ENCODE results near the gene RGS11.
"Not testable (repeated sequence)": the region's sequence is repeated elsewhere in the genome, so short reads cannot be mapped to it uniquely, and the experiment has no call there.

Gene RGS11

DNA sequence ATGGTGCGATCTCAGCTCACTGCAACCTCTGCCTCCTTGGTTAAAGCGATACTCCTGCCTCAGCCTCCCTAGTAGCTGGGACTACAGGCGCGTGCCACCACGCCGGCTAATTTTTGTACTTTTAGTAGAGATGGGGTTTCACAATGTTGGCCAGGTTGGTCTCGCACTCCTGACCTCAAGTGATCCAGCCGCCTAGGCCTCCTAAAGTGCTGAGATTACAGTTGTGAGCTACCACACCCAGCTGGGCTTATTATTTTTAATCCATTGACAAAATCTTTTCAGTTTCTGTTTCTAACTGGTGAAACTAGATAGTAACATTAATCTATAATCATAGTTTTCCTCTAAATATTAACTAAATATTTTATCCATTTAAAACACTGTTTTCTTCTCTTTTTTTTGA lies 35.2 kb downstream of the RGS11 start:
- DNase-seq (ENCODE audit: insufficient read length, low spot score) (no peak), FAIRE-seq (no peak)
- TF ChIP-seq TAF1 (IDR thresholded peaks at IDR 0.05; ENCODE audit: low read depth, low read length), result no peak
- no peak for TF ChIP-seq PAX5 (IDR thresholded peaks at IDR 0.05; ENCODE audit: insufficient read depth, low read length, severe bottlenecking)
- TF ChIP-seq POLR2A (IDR thresholded peaks at IDR 0.05; ENCODE audit: low read depth, low read length), result no peak
- no peak for TF ChIP-seq POU2F2 (IDR thresholded peaks at IDR 0.05; ENCODE audit: low read depth, low read length)
- no peak for TF ChIP-seq SPI1 (IDR thresholded peaks at IDR 0.05; ENCODE audit: low read depth, low read length)
- no peak for TF ChIP-seq POLR2AphosphoS5 (IDR thresholded peaks at IDR 0.05; ENCODE audit: low read depth, low read length)

- FAIRE-seq (peak; percentile 66), DNase-seq (ENCODE audit: insufficient read length, low spot score) (no peak)
- TF ChIP-seq POLR2A (IDR thresholded peaks at IDR 0.05; ENCODE audit: low read depth, low read length) (no peak), TAF1 (IDR thresholded peaks at IDR 0.05; ENCODE audit: low read depth, low read length) (no peak), POU2F2 (IDR thresholded peaks at IDR 0.05; ENCODE audit: low read depth, low read length) (no peak), PAX5 (IDR thresholded peaks at IDR 0.05; ENCODE audit: insufficient read depth, low read length, severe bottlenecking) (no peak), POLR2AphosphoS5 (IDR thresholded peaks at IDR 0.05; ENCODE audit: low read depth, low read length) (no peak), SPI1 (IDR thresholded peaks at IDR 0.05; ENCODE audit: low read depth, low read length) (no peak)
These were observed 35.8 kb downstream of the RGS11 start for GRCh38 chr16:239948-240277.

DNA sequence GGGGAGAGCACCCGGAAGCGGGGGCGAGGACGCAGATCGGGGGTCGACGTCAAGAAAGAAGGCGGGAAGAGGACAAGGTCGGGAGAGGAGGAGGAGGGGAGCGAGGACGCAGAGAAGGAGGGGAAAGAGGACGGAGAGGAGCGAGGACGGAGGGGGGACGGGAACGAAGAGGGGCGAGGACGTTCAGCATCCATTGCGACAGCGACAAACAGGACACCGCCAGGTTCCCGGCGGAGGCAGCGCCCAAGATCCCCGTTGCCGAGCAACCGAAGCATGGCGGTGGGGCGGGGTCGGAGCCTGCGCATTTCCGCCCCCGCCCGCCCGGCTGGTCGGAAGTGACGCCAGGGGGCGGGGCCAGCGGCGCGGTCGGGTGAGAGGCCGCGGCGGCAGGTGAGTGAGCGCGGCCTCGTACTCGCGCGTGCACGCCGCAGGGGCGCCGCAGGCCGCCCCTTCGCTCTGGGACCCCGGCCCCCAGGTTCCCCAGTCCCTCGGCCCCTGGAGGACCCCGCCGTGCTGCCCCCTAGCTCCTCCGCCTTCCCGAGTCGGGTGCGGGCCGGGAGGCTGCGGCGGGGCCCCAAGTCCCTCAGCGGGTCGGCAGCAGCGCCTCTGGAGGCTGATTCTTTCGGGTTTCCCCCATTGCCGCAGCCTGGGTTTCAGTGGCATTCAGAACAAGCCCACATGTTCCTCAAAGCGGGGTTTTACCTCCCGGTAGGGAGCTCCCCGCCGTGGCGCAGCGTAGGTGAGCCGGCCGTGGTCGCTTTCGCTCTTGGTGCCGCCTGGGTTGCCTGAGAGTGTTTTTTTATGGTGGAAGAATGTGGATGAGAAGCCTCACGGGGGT lies 41.1 kb downstream of the RGS11 start, which contains the start of gene FAM234A:
Gene FAM234A, plus strand, starts transcription at position 354 of the 838 bp plus-strand sequence. CDS start 19,593 bp downstream, outside the sequence.
- DNase-seq (ENCODE audit: insufficient read length, low spot score) (peak; percentile 89), FAIRE-seq (peak; percentile 98)
- TF ChIP-seq PAX5 (IDR thresholded peaks at IDR 0.05; ENCODE audit: insufficient read depth, low read length, severe bottlenecking) (no peak), POLR2A (IDR thresholded peaks at IDR 0.05; ENCODE audit: low read depth, low read length) (peak; percentile 90), TAF1 (IDR thresholded peaks at IDR 0.05; ENCODE audit: low read depth, low read length) (peak; percentile 78), SPI1 (IDR thresholded peaks at IDR 0.05; ENCODE audit: low read depth, low read length) (peak; percentile 25; the same call in 1 of the 2 replicates), POU2F2 (IDR thresholded peaks at IDR 0.05; ENCODE audit: low read depth, low read length) (no peak; the same call in none of the 2 replicates), POLR2AphosphoS5 (IDR thresholded peaks at IDR 0.05; ENCODE audit: low read depth, low read length) (peak; percentile 89)

- FAIRE-seq (no peak), DNase-seq (ENCODE audit: insufficient read length, low spot score) (no peak)
- no peak for TF ChIP-seq PAX5 (IDR thresholded peaks at IDR 0.05; ENCODE audit: insufficient read depth, low read length, severe bottlenecking)
- no peak for TF ChIP-seq POU2F2 (IDR thresholded peaks at IDR 0.05; ENCODE audit: low read depth, low read length)
- TF ChIP-seq POLR2A (IDR thresholded peaks at IDR 0.05; ENCODE audit: low read depth, low read length), result no peak
- TF ChIP-seq SPI1 (IDR thresholded peaks at IDR 0.05; ENCODE audit: low read depth, low read length), result no peak
- no peak for TF ChIP-seq TAF1 (IDR thresholded peaks at IDR 0.05; ENCODE audit: low read depth, low read length)
- no peak for TF ChIP-seq POLR2AphosphoS5 (IDR thresholded peaks at IDR 0.05; ENCODE audit: low read depth, low read length)
These were observed 44.8 kb downstream of the RGS11 start for GRCh38 chr16:230949-231348.

DNA sequence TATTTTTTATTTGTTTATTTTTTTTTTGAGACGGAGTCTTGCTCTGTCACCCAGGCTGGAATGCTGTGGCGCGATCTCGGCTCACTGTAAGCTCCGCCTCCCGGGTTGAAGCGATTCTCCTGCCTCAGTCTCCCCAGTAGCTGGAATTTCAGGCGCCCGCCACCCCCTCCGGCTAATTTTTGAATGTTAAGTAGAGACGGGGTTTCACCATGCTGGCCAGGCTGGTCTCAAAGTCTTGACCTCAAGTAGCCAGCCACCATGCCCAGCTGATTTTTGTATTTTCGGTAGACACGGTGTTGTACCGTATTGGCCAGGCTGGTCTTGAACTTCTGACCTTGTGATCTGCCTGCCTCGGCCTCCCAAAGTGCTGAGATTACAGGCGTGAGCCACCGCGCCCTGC lies 45.4 kb downstream of the RGS11 start:
- not testable (repeated sequence) for FAIRE-seq; DNase-seq (ENCODE audit: insufficient read length, low spot score)

DNA sequence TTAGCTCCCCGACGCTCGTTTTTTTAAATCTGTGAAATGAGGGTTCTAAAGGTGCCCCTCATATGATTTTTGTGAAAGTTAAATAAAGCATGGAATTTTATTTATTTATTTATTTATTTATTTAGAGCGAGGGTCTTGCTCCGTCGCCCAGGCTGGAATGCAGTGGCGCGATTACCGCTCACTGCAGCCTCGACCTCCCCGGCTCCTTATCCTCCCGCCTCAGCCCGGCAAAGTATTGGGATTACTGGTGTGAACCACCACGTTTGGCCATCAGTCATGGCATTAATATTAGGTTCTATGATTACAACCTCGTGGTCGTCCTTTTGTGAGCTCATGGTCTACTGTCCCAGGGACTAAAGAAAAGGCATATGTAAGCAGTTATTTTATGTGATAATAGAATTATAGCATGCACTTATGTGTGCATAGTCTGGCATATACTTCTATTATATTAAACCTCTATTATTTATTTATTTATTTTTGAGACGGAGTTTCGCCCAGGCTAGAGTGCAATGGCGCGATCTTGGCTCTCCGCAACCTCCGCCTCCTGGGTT lies 45.9 kb downstream of the RGS11 start:
- FAIRE-seq (no peak), DNase-seq (ENCODE audit: insufficient read length, low spot score) (no peak)
- no peak for TF ChIP-seq PAX5 (IDR thresholded peaks at IDR 0.05; ENCODE audit: insufficient read depth, low read length, severe bottlenecking)
- TF ChIP-seq POLR2A (IDR thresholded peaks at IDR 0.05; ENCODE audit: low read depth, low read length), result no peak
- TF ChIP-seq POLR2AphosphoS5 (IDR thresholded peaks at IDR 0.05; ENCODE audit: low read depth, low read length), result no peak
- no peak for TF ChIP-seq POU2F2 (IDR thresholded peaks at IDR 0.05; ENCODE audit: low read depth, low read length)
- no peak for TF ChIP-seq SPI1 (IDR thresholded peaks at IDR 0.05; ENCODE audit: low read depth, low read length)
- no peak for TF ChIP-seq TAF1 (IDR thresholded peaks at IDR 0.05; ENCODE audit: low read depth, low read length)

GRCh38 chr16:228852-229730 lies 46.7 kb downstream of the RGS11 start, which contains the start of gene LUC7L:
LUC7L (minus strand) TSS chr16:229449; CDS start chr16:229339, 110 bp downstream.
- DNase-seq (ENCODE audit: insufficient read length, low spot score) (peak; percentile 90), FAIRE-seq (peak; percentile 96)
- TF ChIP-seq SPI1 (IDR thresholded peaks at IDR 0.05; ENCODE audit: low read depth, low read length) (peak; percentile 36; the same call in 1 of the 2 replicates), PAX5 (IDR thresholded peaks at IDR 0.05; ENCODE audit: insufficient read depth, low read length, severe bottlenecking) (peak; percentile 28), POLR2AphosphoS5 (IDR thresholded peaks at IDR 0.05; ENCODE audit: low read depth, low read length) (peak; percentile 97), POLR2A (IDR thresholded peaks at IDR 0.05; ENCODE audit: low read depth, low read length) (peak; percentile 96), POU2F2 (IDR thresholded peaks at IDR 0.05; ENCODE audit: low read depth, low read length) (peak; percentile 87; the same call in 1 of the 2 replicates), TAF1 (IDR thresholded peaks at IDR 0.05; ENCODE audit: low read depth, low read length) (peak; percentile 82)

DNA sequence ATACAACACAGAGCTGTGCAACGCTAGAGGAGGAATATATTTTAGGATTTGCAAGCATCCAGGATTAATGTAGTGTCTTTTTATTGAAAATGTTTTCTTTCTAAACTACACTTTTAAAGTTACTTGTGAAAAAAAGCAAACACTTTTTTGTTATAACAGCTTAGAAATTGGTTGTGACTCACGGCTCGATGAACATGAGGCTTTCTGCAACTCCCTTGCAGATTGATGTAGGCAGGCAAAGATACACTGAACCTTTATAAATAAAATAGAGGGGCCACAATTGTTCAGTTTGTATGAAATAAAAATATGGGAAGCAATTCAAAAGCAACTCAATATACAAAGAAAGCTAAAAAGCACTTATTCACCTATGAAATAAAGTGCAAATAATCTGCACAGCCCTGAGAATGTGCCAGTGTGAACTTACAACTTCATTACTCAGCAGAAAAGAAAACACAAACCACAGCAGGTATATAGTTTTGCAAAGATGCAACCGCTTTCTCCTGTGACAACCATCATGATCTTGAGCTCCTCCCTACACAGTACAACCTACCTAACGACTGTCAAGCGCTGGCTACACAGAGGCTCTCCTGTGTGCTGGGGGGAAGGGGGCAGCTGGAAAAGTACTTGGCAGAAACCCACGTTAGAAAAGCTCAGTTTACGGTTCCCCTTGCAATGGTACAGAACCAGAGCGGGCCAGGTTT lies 47.4 kb downstream of the RGS11 start:
- FAIRE-seq (peak; percentile 26), DNase-seq (ENCODE audit: insufficient read length, low spot score) (no peak)
- no peak for TF ChIP-seq POLR2AphosphoS5 (IDR thresholded peaks at IDR 0.05; ENCODE audit: low read depth, low read length)
- TF ChIP-seq POU2F2 (IDR thresholded peaks at IDR 0.05; ENCODE audit: low read depth, low read length), result no peak
- no peak for TF ChIP-seq TAF1 (IDR thresholded peaks at IDR 0.05; ENCODE audit: low read depth, low read length)
- TF ChIP-seq POLR2A (IDR thresholded peaks at IDR 0.05; ENCODE audit: low read depth, low read length), result no peak
- no peak for TF ChIP-seq PAX5 (IDR thresholded peaks at IDR 0.05; ENCODE audit: insufficient read depth, low read length, severe bottlenecking)
- TF ChIP-seq SPI1 (IDR thresholded peaks at IDR 0.05; ENCODE audit: low read depth, low read length), result no peak
